Measurements from ENCODE around the gene OR52K1.
"Not testable (repeated sequence)": the region's sequence is repeated elsewhere in the genome, so short reads cannot be mapped to it uniquely, and the experiment has no call there.

The OR52K1 gene

GRCh38 chr11:4482445-4482844 is at the start of gene OR52K1:
Gene OR52K1 (plus strand): TSS chr11:4482646. CDS start chr11:4488901, 6,255 bp downstream.
- DNase-seq (ENCODE audit: low read depth in 2 of 2): no peak

GRCh38 chr11:4433856-4434255 is 48.6 kb upstream of the OR52K1 start:
- DNase-seq (ENCODE audit: low read depth in 2 of 2): no peak

- DNase-seq (ENCODE audit: low read depth in 2 of 2): no peak
Observed at GRCh38 chr11:4436411-4436810, 46.0 kb upstream of the OR52K1 start.

GRCh38 chr11:4441515-4441914 is 40.9 kb upstream of the OR52K1 start:
- DNase-seq (ENCODE audit: low read depth in 2 of 2): no peak

- no peak for DNase-seq (ENCODE audit: low read depth in 2 of 2)
Observed at GRCh38 chr11:4443232-4443891, 39.1 kb upstream of the OR52K1 start.

GRCh38 chr11:4448995-4449394 is 33.5 kb upstream of the OR52K1 start, which contains the start of gene OR52K2:
Gene OR52K2 (plus strand): TSS chr11:4449295. CDS start chr11:4449340, 45 bp downstream.
- DNase-seq (ENCODE audit: low read depth in 2 of 2): no peak

GRCh38 chr11:4453118-4453517 is 29.3 kb upstream of the OR52K1 start:
- DNase-seq (ENCODE audit: low read depth in 2 of 2): no peak

- no peak for DNase-seq (ENCODE audit: low read depth in 2 of 2)
Observed at GRCh38 chr11:4454021-4454420, 28.4 kb upstream of the OR52K1 start.

GRCh38 chr11:4455419-4455818 is 27.0 kb upstream of the OR52K1 start:
- DNase-seq (ENCODE audit: low read depth in 2 of 2): no peak

GRCh38 chr11:4459500-4459899 is 22.9 kb upstream of the OR52K1 start:
- DNase-seq (ENCODE audit: low read depth in 2 of 2): no peak

GRCh38 chr11:4460151-4460550 is 22.3 kb upstream of the OR52K1 start:
- DNase-seq (ENCODE audit: low read depth in 2 of 2): no peak

- no peak for DNase-seq (ENCODE audit: low read depth in 2 of 2)
Observed at GRCh38 chr11:4464216-4465159, 18.0 kb upstream of the OR52K1 start.

GRCh38 chr11:4465407-4465806 is 17.0 kb upstream of the OR52K1 start:
- no peak for DNase-seq (ENCODE audit: low read depth in 2 of 2)

- no peak for DNase-seq (ENCODE audit: low read depth in 2 of 2)
Observed at GRCh38 chr11:4466131-4466870, 16.1 kb upstream of the OR52K1 start.

GRCh38 chr11:4466871-4467442 is 15.5 kb upstream of the OR52K1 start:
- DNase-seq (ENCODE audit: low read depth in 2 of 2): no peak

- no peak for DNase-seq (ENCODE audit: low read depth in 2 of 2)
Observed at GRCh38 chr11:4467811-4468606, 14.4 kb upstream of the OR52K1 start.

GRCh38 chr11:4479644-4480043 is 2.8 kb upstream of the OR52K1 start:
- DNase-seq (ENCODE audit: low read depth in 2 of 2): no peak

- no peak for DNase-seq (ENCODE audit: low read depth in 2 of 2)
Observed at GRCh38 chr11:4480577-4481239, 1.7 kb upstream of the OR52K1 start.

GRCh38 chr11:4481240-4481582 is 1.2 kb upstream of the OR52K1 start:
- no peak for DNase-seq (ENCODE audit: low read depth in 2 of 2)

- DNase-seq (ENCODE audit: low read depth in 2 of 2): no peak
Observed at GRCh38 chr11:4484310-4484709, 1.9 kb downstream of the OR52K1 start.

- DNase-seq (ENCODE audit: low read depth in 2 of 2): not testable (repeated sequence)
Observed at GRCh38 chr11:4491405-4491804, 9.0 kb downstream of the OR52K1 start.

Measured in stimulated activated CD4-positive, alpha-beta T cell treated with anti-CD3 and anti-CD28 coated beads, Interleukin-4, amount 100 ng/mL, for 48 hours (primary cell).